ENCODE measurements around the gene CIITA.
"Not testable (repeated sequence)": the region's sequence is repeated elsewhere in the genome, so short reads cannot be mapped to it uniquely, and the experiment has no call there.

Gene CIITA

GRCh38 chr16:10919003-10919351, 42.0 kb downstream of the CIITA start:
- DNase-seq: no peak

- DNase-seq: no peak
These were observed 43.9 kb downstream of the CIITA start for GRCh38 chr16:10920726-10921427.

GRCh38 chr16:10921536-10922327, 44.7 kb downstream of the CIITA start:
- no peak for DNase-seq

- peak in 3 of 56 donors; percentile 6 to 23 (median 14) for DNase-seq
These were observed 45.5 kb downstream of the CIITA start for GRCh38 chr16:10922328-10923145.

GRCh38 chr16:10923146-10923649, 46.2 kb downstream of the CIITA start:
- DNase-seq: no peak

- peak in 49 of 56 donors; percentile 8 to 83 (median 48) for DNase-seq
These were observed 46.7 kb downstream of the CIITA start for GRCh38 chr16:10923650-10924214.

- not testable (repeated sequence) for DNase-seq
These were observed 48.3 kb downstream of the CIITA start for GRCh38 chr16:10925285-10925684.

GRCh38 chr16:10926094-10926493, 49.1 kb downstream of the CIITA start:
- DNase-seq: no peak

GRCh38 chr16:10926867-10927266, 49.9 kb downstream of the CIITA start:
- DNase-seq: no peak

GRCh38 chr16:10927497-10928112, 50.6 kb downstream of the CIITA start:
- no peak for DNase-seq

- DNase-seq: not testable (repeated sequence)
These were observed 52.1 kb downstream of the CIITA start for GRCh38 chr16:10929097-10929496.

GRCh38 chr16:10929853-10930754, 53.1 kb downstream of the CIITA start:
- DNase-seq: peak in 5 of 56 donors; percentile 6 to 39 (median 26)

- DNase-seq: no peak
These were observed 53.7 kb downstream of the CIITA start for GRCh38 chr16:10930755-10931093.

- DNase-seq: no peak
These were observed 54.1 kb downstream of the CIITA start for GRCh38 chr16:10931134-10931533.

GRCh38 chr16:10931977-10932632, 55.1 kb downstream of the CIITA start:
- no peak for DNase-seq

- no peak for DNase-seq
These were observed 56.1 kb downstream of the CIITA start for GRCh38 chr16:10932959-10933710.

GRCh38 chr16:10933865-10934264, 56.9 kb downstream of the CIITA start:
- DNase-seq: no peak

GRCh38 chr16:10934325-10935107, 57.5 kb downstream of the CIITA start:
- no peak for DNase-seq

Data from nucleus accumbens (tissue), 56 donors.